Measurements from ENCODE around the gene RTP5.

DNA sequence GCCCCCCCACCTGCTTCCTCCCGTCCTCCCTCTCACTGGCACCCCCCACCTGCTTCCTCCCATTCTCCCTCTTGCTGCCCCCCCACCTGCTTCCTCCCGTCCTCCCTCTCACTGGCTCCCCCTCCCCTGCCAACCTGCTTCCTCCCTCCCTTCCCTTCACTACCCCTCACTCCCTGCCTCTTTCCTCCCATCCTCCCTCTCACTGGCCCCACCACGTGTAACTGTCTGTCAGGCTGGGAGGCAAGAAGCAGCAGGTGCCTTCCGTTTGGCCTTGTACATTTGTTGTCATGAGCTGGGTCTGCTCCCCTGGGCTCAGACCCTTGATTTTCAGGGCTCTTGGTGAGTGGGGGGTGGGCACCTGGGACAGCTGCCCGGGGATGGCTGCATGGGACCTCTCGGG, 19.1 kb downstream of the RTP5 start:
- TF ChIP-seq POLR2AphosphoS5 (IDR thresholded peaks at IDR 0.05) (no peak), EP300 (IDR thresholded peaks at IDR 0.05) (no peak)
- TF ChIP-seq, protein P1, sequence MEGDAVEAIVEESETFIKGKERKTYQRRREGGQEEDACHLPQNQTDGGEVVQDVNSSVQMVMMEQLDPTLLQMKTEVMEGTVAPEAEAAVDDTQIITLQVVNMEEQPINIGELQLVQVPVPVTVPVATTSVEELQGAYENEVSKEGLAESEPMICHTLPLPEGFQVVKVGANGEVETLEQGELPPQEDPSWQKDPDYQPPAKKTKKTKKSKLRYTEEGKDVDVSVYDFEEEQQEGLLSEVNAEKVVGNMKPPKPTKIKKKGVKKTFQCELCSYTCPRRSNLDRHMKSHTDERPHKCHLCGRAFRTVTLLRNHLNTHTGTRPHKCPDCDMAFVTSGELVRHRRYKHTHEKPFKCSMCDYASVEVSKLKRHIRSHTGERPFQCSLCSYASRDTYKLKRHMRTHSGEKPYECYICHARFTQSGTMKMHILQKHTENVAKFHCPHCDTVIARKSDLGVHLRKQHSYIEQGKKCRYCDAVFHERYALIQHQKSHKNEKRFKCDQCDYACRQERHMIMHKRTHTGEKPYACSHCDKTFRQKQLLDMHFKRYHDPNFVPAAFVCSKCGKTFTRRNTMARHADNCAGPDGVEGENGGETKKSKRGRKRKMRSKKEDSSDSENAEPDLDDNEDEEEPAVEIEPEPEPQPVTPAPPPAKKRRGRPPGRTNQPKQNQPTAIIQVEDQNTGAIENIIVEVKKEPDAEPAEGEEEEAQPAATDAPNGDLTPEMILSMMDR (IDR thresholded peaks at IDR 0.05): no peak

All from gastroesophageal sphincter (tissue), 3 donors.